SK-N-SH (cell line): Measurements from ENCODE around the gene ANO10.

ENCODE experiments used
- YY1 ChIP-seq: IDR thresholded peaks from 2 replicates; pipeline ENCODE4 v1.4.0; 2012; ENCODE audit warnings: low read depth, mild to moderate bottlenecking
- TF ChIP-seq, protein P1 (sequence below): IDR thresholded peaks from 2 replicates; pipeline ENCODE4 v1.6.1; 2012; ENCODE audit warnings: mild to moderate bottlenecking, low read depth, low read length, moderate library complexity

DNA sequence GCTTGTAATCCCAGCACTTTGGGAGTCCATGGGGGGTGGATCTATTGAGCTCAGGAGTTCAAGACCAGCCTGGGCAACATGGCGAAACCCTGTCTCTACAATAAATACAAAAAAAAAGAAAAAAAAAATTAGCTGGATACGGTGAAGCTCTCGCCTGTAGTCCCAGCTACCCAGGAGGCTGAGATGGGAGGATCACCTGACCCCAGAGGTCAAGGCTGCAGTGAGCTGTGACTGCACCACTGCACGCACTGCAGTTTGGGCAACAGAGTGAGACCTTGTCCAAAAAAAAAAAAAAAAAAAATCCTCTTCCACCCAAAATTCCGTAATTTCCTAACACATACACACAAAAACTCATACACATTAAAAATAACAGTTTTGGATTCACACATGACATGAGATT, 2.2 kb downstream of the ANO10 start:
- TF ChIP-seq YY1 = no peak
- TF ChIP-seq, protein P1, sequence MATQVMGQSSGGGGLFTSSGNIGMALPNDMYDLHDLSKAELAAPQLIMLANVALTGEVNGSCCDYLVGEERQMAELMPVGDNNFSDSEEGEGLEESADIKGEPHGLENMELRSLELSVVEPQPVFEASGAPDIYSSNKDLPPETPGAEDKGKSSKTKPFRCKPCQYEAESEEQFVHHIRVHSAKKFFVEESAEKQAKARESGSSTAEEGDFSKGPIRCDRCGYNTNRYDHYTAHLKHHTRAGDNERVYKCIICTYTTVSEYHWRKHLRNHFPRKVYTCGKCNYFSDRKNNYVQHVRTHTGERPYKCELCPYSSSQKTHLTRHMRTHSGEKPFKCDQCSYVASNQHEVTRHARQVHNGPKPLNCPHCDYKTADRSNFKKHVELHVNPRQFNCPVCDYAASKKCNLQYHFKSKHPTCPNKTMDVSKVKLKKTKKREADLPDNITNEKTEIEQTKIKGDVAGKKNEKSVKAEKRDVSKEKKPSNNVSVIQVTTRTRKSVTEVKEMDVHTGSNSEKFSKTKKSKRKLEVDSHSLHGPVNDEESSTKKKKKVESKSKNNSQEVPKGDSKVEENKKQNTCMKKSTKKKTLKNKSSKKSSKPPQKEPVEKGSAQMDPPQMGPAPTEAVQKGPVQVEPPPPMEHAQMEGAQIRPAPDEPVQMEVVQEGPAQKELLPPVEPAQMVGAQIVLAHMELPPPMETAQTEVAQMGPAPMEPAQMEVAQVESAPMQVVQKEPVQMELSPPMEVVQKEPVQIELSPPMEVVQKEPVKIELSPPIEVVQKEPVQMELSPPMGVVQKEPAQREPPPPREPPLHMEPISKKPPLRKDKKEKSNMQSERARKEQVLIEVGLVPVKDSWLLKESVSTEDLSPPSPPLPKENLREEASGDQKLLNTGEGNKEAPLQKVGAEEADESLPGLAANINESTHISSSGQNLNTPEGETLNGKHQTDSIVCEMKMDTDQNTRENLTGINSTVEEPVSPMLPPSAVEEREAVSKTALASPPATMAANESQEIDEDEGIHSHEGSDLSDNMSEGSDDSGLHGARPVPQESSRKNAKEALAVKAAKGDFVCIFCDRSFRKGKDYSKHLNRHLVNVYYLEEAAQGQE = no peak
